ENCODE results near the gene CASP1. TPM values are rescaled to one million over a fixed set of nuclear protein-coding genes. Genes with fewer than 3 reads are reported as not detected.
"Not testable (repeated sequence)": the region's sequence is repeated elsewhere in the genome, so short reads cannot be mapped to it uniquely, and the experiment has no call there.

Gene CASP1
- total RNA-seq, result 52.8 and 55.5 TPM in 2 replicates

- intact Hi-C loops (cut with micrococcal nuclease), result loop anchor here (5.0 kb wide), 1 partner anchor 67 kb away; no protein-coding TSS in a partner anchor
These were observed at the start of gene CASP1 for GRCh38 chr11:105034813-105035620. Gene CASP1 (minus strand): TSS chr11:105035144. CDS start chr11:105035113, 31 bp downstream.

GRCh38 chr11:105081412-105082150 lies 46.6 kb upstream of the CASP1 start:
- intact Hi-C loops (cut with micrococcal nuclease), result no loop called here

DNA sequence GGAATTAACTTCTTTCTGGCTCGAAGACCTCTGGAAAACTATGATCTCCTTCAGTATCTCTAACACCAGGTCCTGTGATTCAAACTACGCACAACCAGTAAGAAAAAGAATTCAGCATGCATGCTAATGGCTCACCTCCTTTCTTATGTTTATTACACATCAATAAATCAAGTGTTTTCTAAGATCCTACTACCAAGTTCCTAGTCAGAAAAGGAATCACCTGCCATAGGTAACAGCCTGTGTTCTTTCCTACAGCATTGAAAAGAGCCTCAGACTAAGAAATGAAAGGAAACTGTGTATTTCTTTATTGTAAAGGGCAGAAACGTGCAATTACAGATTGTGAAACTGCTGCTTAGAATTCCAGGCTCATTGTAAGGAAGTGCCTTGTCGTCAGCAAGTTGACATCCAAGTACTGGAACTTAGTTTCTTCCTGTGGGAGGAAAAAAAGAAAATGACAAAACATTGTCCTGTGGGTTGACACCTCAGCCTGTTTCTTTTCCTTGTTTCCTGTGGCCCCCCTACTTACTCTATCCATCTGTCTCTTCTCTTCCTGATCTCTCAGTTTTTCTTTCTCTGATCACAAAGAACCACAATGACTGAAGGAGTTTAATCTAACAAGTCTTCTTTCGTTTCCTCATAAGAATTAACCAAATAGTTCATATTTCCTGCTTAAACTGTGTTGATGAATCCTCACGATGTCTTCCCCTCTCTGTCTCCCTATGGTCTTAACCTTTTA lies 45.4 kb upstream of the CASP1 start:
- intact Hi-C loops (cut with micrococcal nuclease), result not testable (repeated sequence)

GRCh38 chr11:105078283-105078682 lies 43.3 kb upstream of the CASP1 start:
- intact Hi-C loops (cut with micrococcal nuclease), result no loop called here

GRCh38 chr11:105077141-105077790 lies 42.3 kb upstream of the CASP1 start:
- intact Hi-C loops (cut with micrococcal nuclease), result loop anchor here (2.0 kb wide), 1 partner anchor 30 kb away; no protein-coding TSS in a partner anchor

GRCh38 chr11:105074166-105074530 lies 39.2 kb upstream of the CASP1 start:
- intact Hi-C loops (cut with micrococcal nuclease), result no loop called here

- intact Hi-C loops (cut with micrococcal nuclease), result no loop called here
These were observed 38.7 kb upstream of the CASP1 start for GRCh38 chr11:105073456-105074165.

DNA sequence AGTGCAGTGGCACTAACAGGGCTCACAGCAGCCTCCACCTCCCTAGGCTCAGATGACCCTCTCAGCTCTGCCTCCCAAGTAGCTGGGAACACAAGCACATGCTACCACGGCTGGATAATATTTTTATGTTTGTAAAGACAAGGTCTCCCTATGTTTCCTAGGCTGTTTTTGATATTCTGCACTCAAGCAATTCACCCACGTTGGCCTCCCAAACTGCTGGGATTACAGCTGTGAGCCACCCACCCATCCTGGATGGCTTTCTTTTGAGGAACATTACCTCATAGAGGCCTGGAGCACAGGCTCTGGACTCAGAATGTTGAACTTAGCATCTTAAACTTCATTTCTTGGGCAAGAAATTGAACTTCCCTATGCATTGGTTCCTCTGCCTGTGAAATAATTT lies 37.1 kb upstream of the CASP1 start:
- intact Hi-C loops (cut with micrococcal nuclease), result not testable (repeated sequence)

DNA sequence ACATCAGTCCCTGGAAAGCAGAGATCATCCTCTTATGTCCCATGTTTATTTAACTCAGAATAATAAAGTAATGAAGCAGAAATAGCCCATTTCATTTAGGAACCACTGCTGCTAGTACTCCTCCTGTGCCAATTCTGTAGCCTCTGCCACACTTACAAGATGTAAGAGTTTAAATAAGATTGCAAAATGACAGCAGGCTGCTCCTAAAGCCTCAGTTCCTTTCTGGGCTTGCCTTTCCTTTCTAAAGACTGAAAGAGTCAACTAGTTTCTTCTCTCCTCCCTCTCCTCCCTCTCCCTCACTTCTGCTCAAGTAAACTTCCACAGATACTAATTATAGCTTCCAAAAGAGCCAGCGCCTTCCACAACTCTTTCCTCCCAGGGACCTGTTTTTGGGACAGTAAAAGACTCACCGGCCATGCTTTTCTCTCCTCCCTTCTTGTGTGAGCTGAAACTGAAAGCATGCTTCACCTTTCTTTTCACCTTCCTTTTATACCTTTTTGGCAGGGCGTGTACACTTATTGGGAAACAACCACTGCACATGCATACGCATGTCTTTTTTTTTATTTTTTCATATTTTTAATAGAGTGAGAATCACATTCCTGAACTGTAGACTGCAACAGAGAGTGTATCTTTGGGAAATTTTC lies 36.3 kb upstream of the CASP1 start:
- intact Hi-C loops (cut with micrococcal nuclease), result no loop called here

DNA sequence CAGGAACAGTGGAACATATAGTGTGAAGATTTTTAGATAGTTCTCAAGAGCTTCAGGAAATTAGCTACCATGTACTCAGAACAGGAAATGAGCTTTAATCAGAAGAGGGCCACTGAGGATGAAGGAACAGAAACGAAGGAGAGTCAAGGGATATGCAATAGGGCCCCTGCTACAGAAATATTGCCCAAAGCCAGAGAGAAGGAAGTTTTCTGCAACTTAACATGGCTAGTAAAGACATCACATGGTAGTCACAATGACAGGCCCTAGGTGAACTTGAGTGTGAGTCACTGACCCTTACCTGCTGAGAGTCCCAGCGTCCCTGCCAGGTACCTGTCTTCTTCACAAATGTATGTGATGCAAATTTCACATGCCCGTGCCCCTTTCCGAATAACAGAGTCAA lies 35.4 kb upstream of the CASP1 start:
- intact Hi-C loops (cut with micrococcal nuclease), result no loop called here

DNA sequence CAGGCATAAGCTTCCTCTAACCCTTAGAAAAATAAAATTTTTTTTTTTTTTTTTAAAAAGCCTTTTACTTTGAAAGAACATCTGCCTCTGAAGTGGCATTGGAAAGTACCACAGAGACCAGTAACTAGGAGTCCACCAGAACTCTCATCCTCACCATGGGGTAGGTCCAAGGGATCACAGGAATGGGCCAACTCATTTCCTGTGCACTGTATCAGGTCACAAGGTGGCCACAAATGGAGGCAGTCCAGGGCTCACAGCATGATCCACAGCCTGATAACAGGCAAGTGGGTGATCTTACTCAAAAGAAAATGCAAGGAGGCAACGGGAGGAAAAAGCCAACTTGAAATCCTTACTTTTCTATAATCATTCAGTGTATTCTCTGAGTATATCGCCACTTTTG lies 34.8 kb upstream of the CASP1 start:
- intact Hi-C loops (cut with micrococcal nuclease), result not testable (repeated sequence)

- intact Hi-C loops (cut with micrococcal nuclease), result not testable (repeated sequence)
These were observed 28.4 kb upstream of the CASP1 start for GRCh38 chr11:105063245-105063941.

GRCh38 chr11:105057432-105057831 lies 22.5 kb upstream of the CASP1 start:
- intact Hi-C loops (cut with micrococcal nuclease), result no loop called here

DNA sequence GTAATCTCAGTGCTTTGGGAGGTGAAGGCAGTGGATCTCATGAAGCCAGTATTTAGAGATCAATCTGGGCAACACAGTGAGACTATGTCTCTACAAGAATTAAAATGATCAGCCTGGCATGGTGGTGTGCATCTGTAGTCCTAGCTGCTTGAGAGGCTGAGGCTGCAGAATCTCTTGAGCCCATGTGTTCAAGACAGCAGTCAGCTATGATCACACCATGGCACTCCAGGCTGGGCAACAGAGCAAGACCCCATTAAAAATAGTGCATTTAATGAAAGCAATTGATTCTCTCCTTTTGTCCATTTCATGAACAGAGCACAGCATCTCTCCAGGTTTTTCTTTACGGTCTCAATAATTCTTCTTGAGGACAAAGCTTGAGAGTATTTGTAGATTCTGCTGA lies 21.5 kb upstream of the CASP1 start:
- intact Hi-C loops (cut with micrococcal nuclease), result no loop called here

DNA sequence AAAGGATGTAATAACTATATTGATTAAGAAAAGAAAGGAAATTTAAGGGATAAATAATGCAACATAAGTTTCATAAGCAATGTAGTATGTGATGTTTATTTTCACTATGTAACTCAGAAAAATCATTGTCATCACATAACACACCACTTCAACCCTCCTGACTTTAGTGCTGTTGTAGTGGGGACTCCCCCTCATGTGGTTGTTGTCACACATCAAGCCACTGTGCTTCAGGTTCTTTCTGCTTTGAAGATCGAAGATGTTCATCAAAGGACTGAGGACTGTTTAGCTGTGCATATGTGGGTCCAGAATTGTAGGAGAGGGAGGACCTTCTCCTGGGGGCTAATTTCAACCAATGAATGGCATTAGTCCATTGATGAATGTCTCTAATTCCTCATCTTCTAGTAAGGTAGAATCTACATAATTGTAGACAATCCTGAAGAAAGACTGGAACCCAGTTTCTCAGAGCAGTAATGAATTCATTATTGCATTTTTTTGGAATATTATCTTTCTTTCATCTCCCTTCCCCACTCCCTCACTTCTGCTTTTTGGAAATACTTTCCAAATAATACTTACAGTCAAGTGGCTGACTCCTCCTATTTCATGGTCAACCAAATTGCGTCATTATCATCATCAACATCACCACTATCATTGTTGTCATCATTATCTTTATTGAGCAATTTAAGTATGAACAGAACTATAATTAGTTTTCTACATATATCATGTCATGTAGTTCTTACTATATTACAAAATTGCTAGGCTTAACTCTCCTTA lies 20.0 kb upstream of the CASP1 start:
- intact Hi-C loops (cut with micrococcal nuclease), result no loop called here

DNA sequence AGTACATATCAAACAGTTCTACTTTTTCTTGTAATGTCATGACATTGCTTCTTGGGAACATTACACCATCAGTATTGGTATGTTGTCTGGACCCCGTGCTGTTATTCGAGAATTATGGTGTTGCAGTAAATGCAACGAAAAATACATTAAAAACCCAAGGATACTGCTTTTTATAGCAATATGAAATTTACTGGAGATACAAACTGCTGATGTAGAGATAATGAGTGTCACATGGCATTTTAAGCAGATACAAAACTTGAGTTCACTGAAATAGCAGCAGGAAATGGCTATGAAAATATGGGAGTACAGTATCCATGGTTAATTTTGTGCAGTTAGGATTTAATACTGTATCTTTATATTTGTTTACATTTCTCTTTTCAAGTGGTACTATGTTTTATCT lies 17.5 kb upstream of the CASP1 start:
- intact Hi-C loops (cut with micrococcal nuclease), result no loop called here

GRCh38 chr11:105051559-105051958 lies 16.6 kb upstream of the CASP1 start:
- intact Hi-C loops (cut with micrococcal nuclease), result no loop called here

DNA sequence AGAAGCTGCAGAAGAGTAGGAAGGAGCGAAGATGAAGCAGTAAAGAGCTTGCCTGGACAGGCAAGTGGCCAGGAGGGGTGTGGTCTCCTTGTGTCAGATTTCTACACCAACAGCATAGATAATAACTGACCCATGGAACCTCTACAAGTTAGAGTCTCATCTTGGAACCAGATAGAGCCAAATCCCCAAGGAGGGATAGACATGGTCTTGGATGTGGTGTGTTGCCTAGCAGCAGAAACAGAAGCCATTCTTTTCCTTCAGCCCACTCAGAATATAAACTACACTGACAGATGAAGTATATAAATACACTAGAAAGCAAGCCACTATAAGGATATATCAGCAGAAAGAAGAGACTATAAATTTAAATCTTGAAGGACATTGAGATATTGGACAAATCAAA lies 14.5 kb upstream of the CASP1 start:
- intact Hi-C loops (cut with micrococcal nuclease), result loop anchor here (5.0 kb wide), 1 partner anchor 442 kb away; no protein-coding TSS in a partner anchor

Data from T-helper 2 cell treated with Interferon-gamma antibody and Interleukin-4, amounts not matched to agents 100 ng/mL and 5 ng/mL, for 36 hours (primary cell).